Measurements from ENCODE around the gene GGTLC2. TPM values are rescaled to one million over a fixed set of nuclear protein-coding genes. Genes with fewer than 3 reads are reported as not detected.
A peak's percentile ranks its signal among the peaks of the same experiment; 100 is the strongest.

GGTLC2 gene
- total and polyA plus RNA-seq, 8 donors: not detected

- H3K4me3 ChIP-seq: no peak overlapping the region
- ATAC-seq: no peak
- no peak for FAIRE-seq
- 62 to 73% methylated on average over 14 of the region's 14 CpGs for WGBS, 2 donors
- TF ChIP-seq, protein P1, sequence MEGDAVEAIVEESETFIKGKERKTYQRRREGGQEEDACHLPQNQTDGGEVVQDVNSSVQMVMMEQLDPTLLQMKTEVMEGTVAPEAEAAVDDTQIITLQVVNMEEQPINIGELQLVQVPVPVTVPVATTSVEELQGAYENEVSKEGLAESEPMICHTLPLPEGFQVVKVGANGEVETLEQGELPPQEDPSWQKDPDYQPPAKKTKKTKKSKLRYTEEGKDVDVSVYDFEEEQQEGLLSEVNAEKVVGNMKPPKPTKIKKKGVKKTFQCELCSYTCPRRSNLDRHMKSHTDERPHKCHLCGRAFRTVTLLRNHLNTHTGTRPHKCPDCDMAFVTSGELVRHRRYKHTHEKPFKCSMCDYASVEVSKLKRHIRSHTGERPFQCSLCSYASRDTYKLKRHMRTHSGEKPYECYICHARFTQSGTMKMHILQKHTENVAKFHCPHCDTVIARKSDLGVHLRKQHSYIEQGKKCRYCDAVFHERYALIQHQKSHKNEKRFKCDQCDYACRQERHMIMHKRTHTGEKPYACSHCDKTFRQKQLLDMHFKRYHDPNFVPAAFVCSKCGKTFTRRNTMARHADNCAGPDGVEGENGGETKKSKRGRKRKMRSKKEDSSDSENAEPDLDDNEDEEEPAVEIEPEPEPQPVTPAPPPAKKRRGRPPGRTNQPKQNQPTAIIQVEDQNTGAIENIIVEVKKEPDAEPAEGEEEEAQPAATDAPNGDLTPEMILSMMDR (IDR thresholded peaks at IDR 0.05): no peak
- no peaks in the 10 kb centered on the region for H3K4me1 ChIP-seq
- intact Hi-C loops (cut with DNase I): no loop called here
- no peaks in the 10 kb centered on the region for H3K27me3 ChIP-seq
- H3K36me3 ChIP-seq: no peaks in the 10 kb centered on the region
- no peak overlapping the region for H3K27ac ChIP-seq
- H3K9me3 ChIP-seq: no peaks in the 10 kb centered on the region
- DNase-seq: no peak
Observed at GRCh38 chr22:22663861-22664800, 19.7 kb downstream of the GGTLC2 start.

GRCh38 chr22:22666307-22667091 is 22.1 kb downstream of the GGTLC2 start:
- FAIRE-seq (no peak), ATAC-seq (peak; percentile 53 to 90 (median 80)), DNase-seq (peak in 4 of 6 donors; percentile 25 to 67 (median 48))
- H3K27me3 ChIP-seq: no peaks in the 10 kb centered on the region
- no peak overlapping the region for H3K4me3 ChIP-seq
- H3K4me1 ChIP-seq: no peaks in the 10 kb centered on the region
- WGBS, 2 donors: 50% methylated on average over 7 of the region's 7 CpGs
- intact Hi-C loops (cut with DNase I): no loop called here
- H3K36me3 ChIP-seq: no peaks in the 10 kb centered on the region
- H3K27ac ChIP-seq: no peak overlapping the region
- H3K9me3 ChIP-seq: no peaks in the 10 kb centered on the region
- TF ChIP-seq, protein P1 (IDR thresholded peaks at IDR 0.05): peak in 3 of 4 donors; percentile 24 to 44 (median 29)

GRCh38 chr22:22667966-22668880 is 23.8 kb downstream of the GGTLC2 start:
- H3K4me1 ChIP-seq: no peaks in the 10 kb centered on the region
- WGBS, 2 donors: 71 to 80% methylated on average over 11 of the region's 11 CpGs
- H3K4me3 ChIP-seq: no peak overlapping the region
- intact Hi-C loops (cut with DNase I): no loop called here
- TF ChIP-seq, protein P1 (IDR thresholded peaks at IDR 0.05): no peak
- no peaks in the 10 kb centered on the region for H3K36me3 ChIP-seq
- no peak overlapping the region for H3K27ac ChIP-seq
- DNase-seq: no peak
- no peaks in the 10 kb centered on the region for H3K9me3 ChIP-seq
- FAIRE-seq: no peak
- ATAC-seq: no peak
- H3K27me3 ChIP-seq: no peaks in the 10 kb centered on the region

DNA sequence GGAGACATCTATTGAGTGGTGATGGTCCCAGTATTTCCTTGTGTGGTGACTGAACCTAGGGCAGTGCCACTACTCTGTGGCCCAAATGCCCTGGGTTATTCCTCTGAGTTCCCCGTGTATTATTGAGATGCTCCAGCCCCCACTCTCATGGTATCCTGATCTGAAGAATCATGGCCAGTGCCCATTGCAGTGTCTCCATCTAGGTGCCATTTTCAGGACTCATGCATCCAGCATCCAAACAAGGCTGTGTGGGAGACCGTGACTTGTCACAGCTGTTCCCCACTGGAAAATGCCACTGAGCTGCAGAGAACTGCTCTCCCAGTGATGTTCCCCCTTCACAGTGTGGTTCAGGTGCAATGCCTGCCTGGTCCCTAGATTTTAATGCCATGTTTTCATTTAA is 24.7 kb downstream of the GGTLC2 start:
- no peak for FAIRE-seq
- DNase-seq: no peak
- Histone ChIP-seq H3K4me3 (no peak overlapping the region), H3K27ac (no peak overlapping the region), H3K4me1 (no peaks in the 10 kb centered on the region), H3K27me3 (no peaks in the 10 kb centered on the region), H3K9me3 (no peaks in the 10 kb centered on the region), H3K36me3 (no peaks in the 10 kb centered on the region)
- intact Hi-C loops (cut with DNase I): no loop called here
- no peak for ATAC-seq
- TF ChIP-seq, protein P1 (IDR thresholded peaks at IDR 0.05): no peak
- 71 to 75% methylated on average over 2 of the region's 2 CpGs for WGBS, 2 donors
